CD14-positive monocyte (primary cell): Measurements from ENCODE around the gene CNGA3. TPM values are rescaled to one million over a fixed set of nuclear protein-coding genes. Genes with fewer than 3 reads are reported as not detected.

Source experiments
- DNase-seq, 3 donors: peaks; one replicate each; pipeline ENCODE4 v3.0.0-alpha.2; 2011 to 2022
- H2AFZ ChIP-seq: 2 replicates; pipeline ENCODE4 v1.6.0; 2012; ENCODE audit warnings: mild to moderate bottlenecking, low read depth, low read length, inconsistent platforms; ENCODE audit not compliant: insufficient read depth, poor library complexity, severe bottlenecking
- H3K27ac ChIP-seq, 2 donors: 1 replicate in 1 of 2; 2 replicates in 1 of 2; pipeline ENCODE4 v1.5.1; 2012 to 2013; ENCODE audit warnings: low read length in 2 of 2, control low read depth in 1 of 2, inconsistent platforms in 1 of 2, low read depth in 1 of 2, mild to moderate bottlenecking in 1 of 2
- H3K27me3 ChIP-seq, 2 donors: one replicate each; pipeline versions ENCODE4 v1.6.0 to v1.6.1; 2011 to 2013; ENCODE audit warnings: low read length in 2 of 2; ENCODE audit not compliant: control insufficient read depth in 2 of 2, insufficient read depth in 2 of 2
- H3K36me3 ChIP-seq, 2 donors: replicated peaks in 1 of 2; 1 replicate in 1 of 2; 2 replicates in 1 of 2; pipeline versions ENCODE4 v1.5.1 to v1.6.1; 2012 to 2013; ENCODE audit warnings: low read length in 2 of 2, control low read depth in 1 of 2, inconsistent platforms in 1 of 2, mild to moderate bottlenecking in 1 of 2; ENCODE audit not compliant: insufficient read depth in 2 of 2, control insufficient read depth in 1 of 2
- H3K4me1 ChIP-seq, 2 donors: 1 replicate in 1 of 2; 2 replicates in 1 of 2; pipeline versions ENCODE4 v1.5.1 to v1.6.1; 2012 to 2013; ENCODE audit warnings: low read length in 2 of 2, control low read depth in 1 of 2, inconsistent platforms in 1 of 2, mild to moderate bottlenecking in 1 of 2, moderate library complexity in 1 of 2; ENCODE audit not compliant: insufficient read depth in 2 of 2, control insufficient read depth in 1 of 2
- H3K4me2 ChIP-seq: replicated peaks from 2 replicates; pipeline ENCODE3; 2012; ENCODE audit warnings: low read length, moderate library complexity, mild to moderate bottlenecking; ENCODE audit not compliant: poor library complexity, severe bottlenecking; ENCODE audit errors: extremely low read depth
- H3K4me3 ChIP-seq, 3 experiments: fragments of 200-600 bp in 1 of 3; sonication (generic) in 1 of 3; replicated peaks in 1 of 3; 1 replicate in 2 of 3; 2 replicates in 1 of 3; pipeline ENCODE4 v1.5.1; 2011 to 2013; ENCODE audit warnings: low read length in 3 of 3, mild to moderate bottlenecking in 3 of 3, control low read depth in 2 of 3, low read depth in 2 of 3, inconsistent platforms in 1 of 3, moderate library complexity in 1 of 3
- H3K79me2 ChIP-seq: 2 replicates; pipeline ENCODE4 v1.6.0; 2012; ENCODE audit warnings: mild to moderate bottlenecking, control low read depth, inconsistent platforms, low read length, moderate library complexity; ENCODE audit not compliant: insufficient read depth
- H3K9ac ChIP-seq: 2 replicates; pipeline ENCODE4 v1.6.0; 2017; ENCODE audit warnings: low read length, mild to moderate bottlenecking; ENCODE audit not compliant: insufficient read depth, poor library complexity, severe bottlenecking
- H3K9me3 ChIP-seq, 2 donors: replicated peaks in 1 of 2; 1 replicate in 1 of 2; 2 replicates in 1 of 2; pipeline versions ENCODE4 v1.5.1 to v1.6.1; 2012 to 2013; ENCODE audit warnings: low read length in 2 of 2, control low read depth in 1 of 2; ENCODE audit not compliant: control insufficient read depth in 1 of 2, insufficient read depth in 1 of 2
- H4K20me1 ChIP-seq: 2 replicates; pipeline ENCODE4 v1.6.0; 2012; ENCODE audit warnings: mild to moderate bottlenecking, low read length, control low read depth, moderate library complexity; ENCODE audit not compliant: insufficient read depth
- H3K27ac Mint-ChIP-seq, 7 donors: one replicate each; pipeline ENCODE4 v1.8.0; 2020; ENCODE audit warnings: mild to moderate bottlenecking in 7 of 7, mixed read lengths in 7 of 7, moderate library complexity in 6 of 7, inconsistent platforms in 2 of 7
- H3K27me3 Mint-ChIP-seq, 3 donors: one replicate each; pipeline ENCODE4 v1.8.0; 2021 to 2022; ENCODE audit warnings: low read depth in 3 of 3, mild to moderate bottlenecking in 3 of 3, mixed read lengths in 3 of 3, moderate library complexity in 3 of 3, inconsistent platforms in 1 of 3
- H3K36me3 Mint-ChIP-seq, 2 donors: one replicate each; pipeline ENCODE4 v1.8.0; 2020; ENCODE audit warnings: mixed read lengths in 2 of 2, inconsistent platforms in 1 of 2, mild to moderate bottlenecking in 1 of 2
- H3K4me1 Mint-ChIP-seq: one replicate; pipeline ENCODE4 v1.8.0; 2020; ENCODE audit warnings: mild to moderate bottlenecking, mixed read lengths
- H3K4me3 Mint-ChIP-seq, 2 donors: one replicate each; pipeline ENCODE4 v1.8.0; 2020; ENCODE audit warnings: mild to moderate bottlenecking in 2 of 2, mixed read lengths in 2 of 2, moderate library complexity in 1 of 2
- H3K9me3 Mint-ChIP-seq, 7 donors: one replicate each; pipeline ENCODE4 v1.8.0; 2020 to 2022; ENCODE audit warnings: mixed read lengths in 7 of 7, mild to moderate bottlenecking in 6 of 7, moderate library complexity in 6 of 7, inconsistent platforms in 2 of 7
- CTCF ChIP-seq: fragments of 200-600 bp; IDR thresholded peaks from one replicate; pipeline ENCODE4 v1.8.0; 2022; ENCODE audit warnings: antibody characterized with exemption, mild to moderate bottlenecking
- WGBS: methylation state at CpG from one replicate; pipeline ENCODE4 v1.1.5; 2013; ENCODE audit warnings: missing lambda C conversion rate; ENCODE audit not compliant: insufficient coverage; 5-methylcytosine and 5-hydroxymethylcytosine counted together
- intact Hi-C, 2 donors: fragments of 100-400 bp; cut with micrococcal nuclease; formaldehyde crosslinking; loops; one replicate each; pipeline versions ENCODE4 v1.15.0 to v1.15.1; 2023
- polyA plus RNA-seq, 3 donors: library from polyadenylated mRNA; depleted of rRNA in 1 of 3; unstranded in 2 of 3; stranded (reverse) in 1 of 3; fragments of 300-500 nt in 2 of 3; fragments of >200 nt in 1 of 3; fragmentation: Illumina TruSeq in 2 of 3; gene quantifications; 1 replicate in 2 of 3; 2 replicates in 1 of 3; pipeline ENCODE4 v1.2.3, GENCODE V29; 2012 to 2021

The CNGA3 gene
- polyA plus RNA-seq, 3 donors, result not detected

GRCh38 chr2:98382086-98382485, 35.8 kb downstream of the CNGA3 start:
- TF ChIP-seq CTCF, result no peak
- no peak overlapping the region for H3K27ac Mint-ChIP-seq
- no peaks in the 10 kb centered on the region for H4K20me1 ChIP-seq
- H3K9me3 ChIP-seq, result no peaks in the 10 kb centered on the region
- H3K9me3 Mint-ChIP-seq, result no peaks in the 10 kb centered on the region
- peaks cover 0 to under 1% of the 10 kb centered on the region in 2 donors for H3K27me3 ChIP-seq
- WGBS, result 92% methylated on average over 5 of the region's 11 CpGs
- no peak overlapping the region for H3K4me2 ChIP-seq
- no peaks in the 10 kb centered on the region for H3K4me1 ChIP-seq
- no peaks in the 10 kb centered on the region for H3K4me1 Mint-ChIP-seq
- H3K27ac ChIP-seq, result no peak overlapping the region
- intact Hi-C loops, result loop anchor here (5.0 to 10.0 kb wide), 3 partner anchors 575 to 677 kb away; no protein-coding TSS in a partner anchor
- no peak overlapping the region for H3K4me3 Mint-ChIP-seq
- no peak for DNase-seq
- H3K4me3 ChIP-seq, result no peak overlapping the region
- no peaks in the 10 kb centered on the region for H3K36me3 Mint-ChIP-seq
- H2AFZ ChIP-seq, result no peak overlapping the region
- H3K79me2 ChIP-seq, result no peaks in the 10 kb centered on the region
- H3K9ac ChIP-seq, result no peak overlapping the region
- no peaks in the 10 kb centered on the region for H3K36me3 ChIP-seq
- peaks cover 6 to 27% (median 14%) of the 10 kb centered on the region in 3 donors for H3K27me3 Mint-ChIP-seq

- Mint-ChIP-seq H3K4me1 (no peaks in the 10 kb centered on the region), H3K9me3 (no peaks in the 10 kb centered on the region), H3K36me3 (no peaks in the 10 kb centered on the region), H3K27ac (no peak overlapping the region), H3K4me3 (no peak overlapping the region), H3K27me3 (peaks cover 9 to 23% (median 11%) of the 10 kb centered on the region in 3 donors)
- H3K9me3 ChIP-seq, result no peaks in the 10 kb centered on the region
- H4K20me1 ChIP-seq, result no peaks in the 10 kb centered on the region
- H3K9ac ChIP-seq, result no peak overlapping the region
- H3K36me3 ChIP-seq, result no peaks in the 10 kb centered on the region
- TF ChIP-seq CTCF, result no peak
- H3K27ac ChIP-seq, result no peak overlapping the region
- no peaks in the 10 kb centered on the region for H3K27me3 ChIP-seq
- H3K79me2 ChIP-seq, result no peaks in the 10 kb centered on the region
- H3K4me2 ChIP-seq, result no peak overlapping the region
- no CpG with 5 or more reads among the region's 7 CpGs for WGBS
- no peak for DNase-seq
- no peak overlapping the region for H2AFZ ChIP-seq
- intact Hi-C loops, result loop anchor here (5.0 to 10.0 kb wide), 3 partner anchors 575 to 678 kb away; no protein-coding TSS in a partner anchor
- H3K4me3 ChIP-seq, result no peak overlapping the region
- no peaks in the 10 kb centered on the region for H3K4me1 ChIP-seq
Observed at GRCh38 chr2:98382739-98383138, 36.5 kb downstream of the CNGA3 start.
